ENCODE data around the gene BET1L.

BET1L gene

DNA sequence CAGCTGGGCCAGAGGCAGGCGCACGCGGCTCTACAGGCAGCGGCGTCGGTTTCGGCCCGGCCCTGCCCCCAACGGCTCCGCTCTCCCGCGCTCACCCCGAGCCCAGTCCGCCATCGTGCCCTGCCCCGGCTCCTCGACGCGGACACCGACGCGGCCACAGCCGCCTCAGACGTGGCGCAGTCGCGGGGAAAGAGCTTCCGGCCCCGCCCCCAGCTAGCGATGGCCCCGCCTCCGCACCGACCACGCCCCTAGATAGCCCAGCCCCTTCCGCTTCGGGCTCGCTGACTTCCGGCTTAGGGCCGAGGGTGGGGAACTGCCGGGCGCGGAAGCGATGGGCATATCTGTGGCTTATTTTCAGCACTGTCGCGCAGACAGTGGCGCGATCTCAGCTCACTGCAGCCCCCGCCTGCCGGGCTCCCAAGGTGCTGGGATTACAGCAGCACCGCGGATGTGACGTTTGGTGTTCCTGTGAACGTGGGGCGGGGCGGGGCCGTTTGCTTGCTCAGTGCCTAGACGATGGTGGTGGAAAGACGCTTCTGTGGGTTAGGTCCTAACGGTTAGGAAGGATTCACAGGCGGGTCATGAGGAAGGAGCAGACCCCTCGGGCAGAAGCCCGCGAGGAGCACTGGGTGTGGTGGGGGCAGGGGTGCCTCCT lies at the start of gene BET1L, which contains the start of gene RIC8A:
Gene BET1L, minus strand, starts transcription at position 192 of the 655 bp plus-strand sequence. Its CDS starts 78 bp downstream, at position 114.
Gene RIC8A, plus strand, starts transcription at position 501 of the 655 bp plus-strand sequence. CDS start 1,147 bp downstream, outside the sequence.
- H3K27ac ChIP-seq (ENCODE audit: low read depth in 2 of 2, low read length in 2 of 2): peak within 1 kb of the TSS; percentile 100
- H3K27me3 ChIP-seq (ENCODE audit: control insufficient read depth in 2 of 2, insufficient read depth in 2 of 2, low read length in 2 of 2): no peaks in the 10 kb centered on the region
- H3K9me3 ChIP-seq (ENCODE audit: control insufficient read depth in 2 of 2, low read length in 2 of 2): no peaks in the 10 kb centered on the region
- peak within 1 kb of the TSS; percentile 99 to 100 for H3K9ac ChIP-seq (ENCODE audit: low read depth in 1 of 2, low read length in 2 of 2)
- H3K4me3 ChIP-seq (ENCODE audit: low read length in 2 of 2): peak within 1 kb of the TSS; percentile 98 to 99
- peaks cover 28 to 30% of the 10 kb centered on the region in 2 donors for H3K4me1 ChIP-seq (ENCODE audit: control insufficient read depth in 2 of 2, insufficient read depth in 2 of 2, low read length in 2 of 2)
- H3K36me3 ChIP-seq (ENCODE audit: control insufficient read depth in 2 of 2, insufficient read depth in 2 of 2, low read length in 2 of 2): peaks cover 39 to 64% of the 10 kb centered on the region in 2 donors

DNA sequence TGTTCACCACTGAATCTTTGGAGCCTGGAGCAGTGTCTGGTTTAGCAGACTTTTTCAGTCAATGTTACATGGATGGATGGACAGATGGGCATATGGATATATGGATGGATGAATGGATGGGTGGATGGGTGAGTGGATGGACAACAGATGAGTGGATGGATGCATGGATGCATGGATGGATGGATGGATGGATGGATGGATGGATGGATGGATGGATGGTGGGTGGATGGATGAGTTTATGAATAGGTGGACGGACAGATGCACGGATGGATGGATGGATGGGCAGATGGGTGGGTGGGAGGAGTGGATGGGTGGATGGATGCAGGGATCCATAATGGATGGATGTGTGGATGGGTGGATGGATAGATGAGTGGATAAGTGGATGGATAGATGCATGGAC lies 48.6 kb upstream of the BET1L start:
- Histone ChIP-seq H3K27me3 (ENCODE audit: control insufficient read depth in 2 of 2, insufficient read depth in 2 of 2, low read length in 2 of 2) (no peaks in the 10 kb centered on the region), H3K27ac (ENCODE audit: low read depth in 2 of 2, low read length in 2 of 2) (no peak overlapping the region), H3K4me3 (ENCODE audit: low read length in 2 of 2) (no peak overlapping the region), H3K36me3 (ENCODE audit: control insufficient read depth in 2 of 2, insufficient read depth in 2 of 2, low read length in 2 of 2) (peaks cover 28% of the 10 kb centered on the region in 2 donors), H3K9ac (ENCODE audit: low read depth in 1 of 2, low read length in 2 of 2) (no peak overlapping the region), H3K4me1 (ENCODE audit: control insufficient read depth in 2 of 2, insufficient read depth in 2 of 2, low read length in 2 of 2) (no peaks in the 10 kb centered on the region), H3K9me3 (ENCODE audit: control insufficient read depth in 2 of 2, low read length in 2 of 2) (no peaks in the 10 kb centered on the region)

- no peaks in the 10 kb centered on the region for H3K4me1 ChIP-seq (ENCODE audit: control insufficient read depth in 2 of 2, insufficient read depth in 2 of 2, low read length in 2 of 2)
- peaks cover 33 to 35% of the 10 kb centered on the region in 2 donors for H3K36me3 ChIP-seq (ENCODE audit: control insufficient read depth in 2 of 2, insufficient read depth in 2 of 2, low read length in 2 of 2)
- H3K27ac ChIP-seq (ENCODE audit: low read depth in 2 of 2, low read length in 2 of 2): no peak overlapping the region
- H3K9me3 ChIP-seq (ENCODE audit: control insufficient read depth in 2 of 2, low read length in 2 of 2): no peaks in the 10 kb centered on the region
- H3K27me3 ChIP-seq (ENCODE audit: control insufficient read depth in 2 of 2, insufficient read depth in 2 of 2, low read length in 2 of 2): no peaks in the 10 kb centered on the region
- no peak overlapping the region for H3K9ac ChIP-seq (ENCODE audit: low read depth in 1 of 2, low read length in 2 of 2)
- H3K4me3 ChIP-seq (ENCODE audit: low read length in 2 of 2): no peak overlapping the region
Observed at GRCh38 chr11:255176-255575, 48.0 kb upstream of the BET1L start.

GRCh38 chr11:253886-254270 lies 46.7 kb upstream of the BET1L start:
- Histone ChIP-seq H3K4me3 (ENCODE audit: low read length in 2 of 2) (no peak overlapping the region), H3K27me3 (ENCODE audit: control insufficient read depth in 2 of 2, insufficient read depth in 2 of 2, low read length in 2 of 2) (no peaks in the 10 kb centered on the region), H3K9ac (ENCODE audit: low read depth in 1 of 2, low read length in 2 of 2) (no peak overlapping the region), H3K9me3 (ENCODE audit: control insufficient read depth in 2 of 2, low read length in 2 of 2) (no peaks in the 10 kb centered on the region), H3K27ac (ENCODE audit: low read depth in 2 of 2, low read length in 2 of 2) (no peak overlapping the region), H3K36me3 (ENCODE audit: control insufficient read depth in 2 of 2, insufficient read depth in 2 of 2, low read length in 2 of 2) (peaks cover 40 to 42% of the 10 kb centered on the region in 2 donors), H3K4me1 (ENCODE audit: control insufficient read depth in 2 of 2, insufficient read depth in 2 of 2, low read length in 2 of 2) (no peaks in the 10 kb centered on the region)

GRCh38 chr11:253160-253885 lies 46.1 kb upstream of the BET1L start:
- no peak overlapping the region for H3K27ac ChIP-seq (ENCODE audit: low read depth in 2 of 2, low read length in 2 of 2)
- peaks cover 44 to 47% of the 10 kb centered on the region in 2 donors for H3K36me3 ChIP-seq (ENCODE audit: control insufficient read depth in 2 of 2, insufficient read depth in 2 of 2, low read length in 2 of 2)
- H3K9ac ChIP-seq (ENCODE audit: low read depth in 1 of 2, low read length in 2 of 2): no peak overlapping the region
- H3K4me3 ChIP-seq (ENCODE audit: low read length in 2 of 2): no peak overlapping the region
- no peaks in the 10 kb centered on the region for H3K4me1 ChIP-seq (ENCODE audit: control insufficient read depth in 2 of 2, insufficient read depth in 2 of 2, low read length in 2 of 2)
- H3K9me3 ChIP-seq (ENCODE audit: control insufficient read depth in 2 of 2, low read length in 2 of 2): no peaks in the 10 kb centered on the region
- no peaks in the 10 kb centered on the region for H3K27me3 ChIP-seq (ENCODE audit: control insufficient read depth in 2 of 2, insufficient read depth in 2 of 2, low read length in 2 of 2)

DNA sequence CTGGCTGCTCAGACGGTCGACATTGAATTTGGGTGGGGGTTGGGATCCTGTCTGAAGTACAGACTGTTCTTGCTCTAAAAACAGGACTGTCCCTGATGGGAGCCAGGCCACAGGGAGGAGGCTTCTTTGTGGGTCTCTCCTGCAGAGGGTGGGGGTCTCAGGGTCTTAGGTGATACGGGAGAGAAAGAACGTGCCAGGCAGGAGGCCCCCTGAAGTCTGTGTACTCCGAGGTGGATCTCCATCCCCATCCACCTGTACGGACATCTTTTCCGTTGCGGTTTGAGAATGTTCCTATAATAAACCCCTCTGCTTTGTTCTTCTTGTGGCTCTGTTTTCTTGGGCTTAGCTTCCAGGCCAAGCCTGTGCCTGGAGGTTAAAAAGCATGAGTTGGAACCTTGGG lies 45.5 kb upstream of the BET1L start:
- peaks cover 46 to 53% of the 10 kb centered on the region in 2 donors for H3K36me3 ChIP-seq (ENCODE audit: control insufficient read depth in 2 of 2, insufficient read depth in 2 of 2, low read length in 2 of 2)

GRCh38 chr11:251550-251949 lies 44.4 kb upstream of the BET1L start:
- no peaks in the 10 kb centered on the region for H3K27me3 ChIP-seq (ENCODE audit: control insufficient read depth in 2 of 2, insufficient read depth in 2 of 2, low read length in 2 of 2)
- H3K4me1 ChIP-seq (ENCODE audit: control insufficient read depth in 2 of 2, insufficient read depth in 2 of 2, low read length in 2 of 2): no peaks in the 10 kb centered on the region
- H3K9ac ChIP-seq (ENCODE audit: low read depth in 1 of 2, low read length in 2 of 2): no peak overlapping the region
- no peak overlapping the region for H3K27ac ChIP-seq (ENCODE audit: low read depth in 2 of 2, low read length in 2 of 2)
- no peak overlapping the region for H3K4me3 ChIP-seq (ENCODE audit: low read length in 2 of 2)
- no peaks in the 10 kb centered on the region for H3K9me3 ChIP-seq (ENCODE audit: control insufficient read depth in 2 of 2, low read length in 2 of 2)
- H3K36me3 ChIP-seq (ENCODE audit: control insufficient read depth in 2 of 2, insufficient read depth in 2 of 2, low read length in 2 of 2): peaks cover 55 to 63% of the 10 kb centered on the region in 2 donors

More for the DNA sequence above, 45.5 kb upstream of the BET1L start:
- Histone ChIP-seq H3K27ac (ENCODE audit: low read depth in 2 of 2, low read length in 2 of 2) (no peak overlapping the region), H3K9me3 (ENCODE audit: control insufficient read depth in 2 of 2, low read length in 2 of 2) (no peaks in the 10 kb centered on the region), H3K4me3 (ENCODE audit: low read length in 2 of 2) (no peak overlapping the region), H3K9ac (ENCODE audit: low read depth in 1 of 2, low read length in 2 of 2) (no peak overlapping the region), H3K4me1 (ENCODE audit: control insufficient read depth in 2 of 2, insufficient read depth in 2 of 2, low read length in 2 of 2) (no peaks in the 10 kb centered on the region), H3K27me3 (ENCODE audit: control insufficient read depth in 2 of 2, insufficient read depth in 2 of 2, low read length in 2 of 2) (no peaks in the 10 kb centered on the region)

DNA sequence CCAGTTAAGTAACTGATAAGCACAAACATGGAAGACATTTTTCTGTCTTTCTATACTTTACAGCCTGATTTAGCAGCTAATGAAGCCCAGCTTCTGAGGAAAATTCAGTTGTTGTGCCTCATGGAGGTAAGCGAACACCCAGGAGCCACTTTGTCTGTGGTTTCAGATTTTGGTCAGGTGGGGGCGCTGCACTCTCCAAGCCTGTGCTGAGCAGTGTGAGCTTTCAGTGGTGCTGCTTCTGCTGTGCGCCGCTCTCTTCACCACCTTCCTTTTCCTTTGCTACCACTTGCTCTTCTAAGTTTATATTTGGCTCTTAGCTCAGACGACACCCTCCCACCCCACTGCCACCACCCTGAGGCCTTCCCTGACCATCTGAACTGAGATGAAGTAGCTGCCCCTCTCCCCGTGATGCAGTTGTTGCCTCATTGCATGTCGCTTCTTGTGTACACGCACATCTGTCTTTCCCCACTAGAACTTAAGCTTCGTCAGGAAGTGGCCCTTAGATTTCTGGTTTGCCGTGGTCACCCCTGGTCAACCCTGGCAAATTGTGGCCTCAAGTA lies 43.6 kb upstream of the BET1L start:
- Histone ChIP-seq H3K9me3 (ENCODE audit: control insufficient read depth in 2 of 2, low read length in 2 of 2) (no peaks in the 10 kb centered on the region), H3K27me3 (ENCODE audit: control insufficient read depth in 2 of 2, insufficient read depth in 2 of 2, low read length in 2 of 2) (no peaks in the 10 kb centered on the region), H3K27ac (ENCODE audit: low read depth in 2 of 2, low read length in 2 of 2) (no peak overlapping the region), H3K4me1 (ENCODE audit: control insufficient read depth in 2 of 2, insufficient read depth in 2 of 2, low read length in 2 of 2) (no peaks in the 10 kb centered on the region), H3K4me3 (ENCODE audit: low read length in 2 of 2) (no peak overlapping the region), H3K36me3 (ENCODE audit: control insufficient read depth in 2 of 2, insufficient read depth in 2 of 2, low read length in 2 of 2) (peaks cover 61 to 70% of the 10 kb centered on the region in 2 donors), H3K9ac (ENCODE audit: low read depth in 1 of 2, low read length in 2 of 2) (no peak overlapping the region)

DNA sequence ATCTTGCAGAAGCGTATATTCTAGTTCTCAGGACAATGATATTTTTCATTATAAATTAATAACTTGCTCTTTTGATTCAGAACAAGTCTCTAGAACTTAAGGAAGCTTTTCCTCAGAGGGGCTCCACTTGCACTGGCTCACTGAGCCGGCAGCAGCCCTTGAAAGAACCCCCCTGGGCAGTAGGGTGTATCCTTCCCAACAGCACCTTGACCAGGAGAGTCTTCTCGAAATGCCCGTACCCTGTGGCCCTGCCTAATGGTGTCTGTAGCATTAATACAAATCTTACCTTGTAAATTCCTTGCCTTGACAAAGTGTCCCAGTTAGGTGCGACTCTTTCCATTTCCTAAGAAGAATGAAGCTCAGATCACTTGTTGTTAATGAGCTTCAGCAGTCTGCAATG lies 43.1 kb upstream of the BET1L start:
- Histone ChIP-seq H3K4me1 (ENCODE audit: control insufficient read depth in 2 of 2, insufficient read depth in 2 of 2, low read length in 2 of 2) (no peaks in the 10 kb centered on the region), H3K9ac (ENCODE audit: low read depth in 1 of 2, low read length in 2 of 2) (no peak overlapping the region), H3K27ac (ENCODE audit: low read depth in 2 of 2, low read length in 2 of 2) (no peak overlapping the region), H3K9me3 (ENCODE audit: control insufficient read depth in 2 of 2, low read length in 2 of 2) (no peaks in the 10 kb centered on the region), H3K4me3 (ENCODE audit: low read length in 2 of 2) (no peak overlapping the region), H3K36me3 (ENCODE audit: control insufficient read depth in 2 of 2, insufficient read depth in 2 of 2, low read length in 2 of 2) (peaks cover 64 to 74% of the 10 kb centered on the region in 2 donors), H3K27me3 (ENCODE audit: control insufficient read depth in 2 of 2, insufficient read depth in 2 of 2, low read length in 2 of 2) (no peaks in the 10 kb centered on the region)

GRCh38 chr11:249062-249461 lies 41.9 kb upstream of the BET1L start:
- no peaks in the 10 kb centered on the region for H3K4me1 ChIP-seq (ENCODE audit: control insufficient read depth in 2 of 2, insufficient read depth in 2 of 2, low read length in 2 of 2)
- no peaks in the 10 kb centered on the region for H3K9me3 ChIP-seq (ENCODE audit: control insufficient read depth in 2 of 2, low read length in 2 of 2)
- no peaks in the 10 kb centered on the region for H3K27me3 ChIP-seq (ENCODE audit: control insufficient read depth in 2 of 2, insufficient read depth in 2 of 2, low read length in 2 of 2)
- no peak overlapping the region for H3K4me3 ChIP-seq (ENCODE audit: low read length in 2 of 2)
- no peak overlapping the region for H3K27ac ChIP-seq (ENCODE audit: low read depth in 2 of 2, low read length in 2 of 2)
- H3K36me3 ChIP-seq (ENCODE audit: control insufficient read depth in 2 of 2, insufficient read depth in 2 of 2, low read length in 2 of 2): peaks cover 73 to 84% of the 10 kb centered on the region in 2 donors
- no peak overlapping the region for H3K9ac ChIP-seq (ENCODE audit: low read depth in 1 of 2, low read length in 2 of 2)

Measured in mucosa of rectum (tissue), 2 donors.